ENCODE measurements around the gene NOSTRIN. TPM values are rescaled to one million over a fixed set of nuclear protein-coding genes. Genes with fewer than 3 reads are reported as not detected.
"Not testable (repeated sequence)": the region's sequence is repeated elsewhere in the genome, so short reads cannot be mapped to it uniquely, and the experiment has no call there.

NOSTRIN gene
- total and polyA plus RNA-seq, 8 donors, result 14.4 to 67.3 (median 25.9) TPM

DNA sequence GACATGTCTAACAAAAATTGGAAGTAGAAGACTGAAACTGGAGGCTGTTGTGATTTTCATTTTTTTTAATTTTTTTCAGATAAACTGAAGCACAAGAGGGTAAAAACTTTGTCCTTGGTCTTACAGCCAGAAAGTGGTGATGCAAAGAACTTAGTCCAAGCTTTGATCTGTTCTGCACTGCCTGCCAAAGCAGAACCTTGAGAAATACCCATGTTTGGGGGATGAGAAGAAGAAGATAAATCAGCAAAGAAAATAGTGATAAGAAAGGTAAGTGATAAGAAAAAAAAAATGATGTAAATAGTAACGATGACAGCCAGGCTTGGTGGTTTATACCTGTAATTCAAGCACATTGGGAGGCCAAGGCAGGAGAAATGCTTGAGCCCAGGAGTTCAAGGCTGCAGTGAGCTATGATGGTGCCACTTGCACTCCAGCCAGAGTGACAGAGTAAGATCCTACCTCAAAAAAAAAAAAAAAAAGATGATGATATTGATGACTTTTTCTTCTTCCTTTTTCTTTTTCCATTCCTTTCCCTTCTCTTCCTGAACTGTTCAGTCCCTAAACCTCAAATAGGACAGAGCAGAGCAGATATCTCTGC is 14.6 kb upstream of the NOSTRIN start:
- ATAC-seq (no peak), FAIRE-seq (no peak), DNase-seq (no peak)
- Histone ChIP-seq H3K27me3 (no peaks in the 10 kb centered on the region), H3K4me1 (no peaks in the 10 kb centered on the region), H3K27ac (no peak overlapping the region), H3K36me3 (no peaks in the 10 kb centered on the region), H3K4me3 (no peak overlapping the region), H3K9me3 (no peaks in the 10 kb centered on the region)
- TF ChIP-seq CTCF (IDR thresholded peaks at IDR 0.05), result no peak
- intact Hi-C loops (cut with DNase I), result no loop called here
- 34 to 39% methylated on average over 1 of the region's 1 CpG for WGBS, 2 donors

DNA sequence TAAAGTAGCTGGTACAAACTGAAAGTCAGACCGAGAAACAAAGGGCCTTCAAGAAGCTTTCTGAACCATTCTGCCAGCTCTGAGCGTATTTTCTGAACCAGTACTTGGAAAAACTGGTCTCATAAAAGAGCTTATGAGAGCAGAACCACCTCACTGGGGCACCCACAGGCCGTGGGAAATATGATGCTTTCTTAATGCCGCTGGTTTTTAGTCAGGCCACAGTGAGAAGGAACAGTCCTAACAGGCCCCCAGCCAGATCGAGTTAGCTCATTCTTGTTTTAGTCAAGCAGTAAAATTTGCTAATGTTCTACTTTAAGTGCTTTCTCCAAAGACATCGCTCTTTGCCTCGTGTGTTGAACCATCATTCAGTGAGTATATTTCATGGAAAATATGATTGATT is 12.7 kb upstream of the NOSTRIN start:
- FAIRE-seq, result no peak
- no peak for DNase-seq
- no peak for ATAC-seq
- 59 to 78% methylated on average over 7 of the region's 7 CpGs for WGBS, 2 donors
- intact Hi-C loops (cut with DNase I), result no loop called here
- Histone ChIP-seq H3K4me3 (no peak overlapping the region), H3K36me3 (no peaks in the 10 kb centered on the region), H3K4me1 (no peaks in the 10 kb centered on the region), H3K27me3 (no peaks in the 10 kb centered on the region), H3K9me3 (no peaks in the 10 kb centered on the region), H3K27ac (no peak overlapping the region)
- TF ChIP-seq CTCF (IDR thresholded peaks at IDR 0.05), result no peak

GRCh38 chr2:168790226-168790902 is 12.1 kb upstream of the NOSTRIN start:
- H3K27me3 ChIP-seq, result no peaks in the 10 kb centered on the region
- no peaks in the 10 kb centered on the region for H3K36me3 ChIP-seq
- no peak overlapping the region for H3K27ac ChIP-seq
- ATAC-seq (no peak), FAIRE-seq (no peak), DNase-seq (no peak)
- intact Hi-C loops (cut with DNase I), result no loop called here
- TF ChIP-seq CTCF (IDR thresholded peaks at IDR 0.05), result no peak
- no peaks in the 10 kb centered on the region for H3K4me1 ChIP-seq
- no peak overlapping the region for H3K4me3 ChIP-seq
- no peaks in the 10 kb centered on the region for H3K9me3 ChIP-seq
- 78 to 84% methylated on average over 5 of the region's 5 CpGs for WGBS, 2 donors

DNA sequence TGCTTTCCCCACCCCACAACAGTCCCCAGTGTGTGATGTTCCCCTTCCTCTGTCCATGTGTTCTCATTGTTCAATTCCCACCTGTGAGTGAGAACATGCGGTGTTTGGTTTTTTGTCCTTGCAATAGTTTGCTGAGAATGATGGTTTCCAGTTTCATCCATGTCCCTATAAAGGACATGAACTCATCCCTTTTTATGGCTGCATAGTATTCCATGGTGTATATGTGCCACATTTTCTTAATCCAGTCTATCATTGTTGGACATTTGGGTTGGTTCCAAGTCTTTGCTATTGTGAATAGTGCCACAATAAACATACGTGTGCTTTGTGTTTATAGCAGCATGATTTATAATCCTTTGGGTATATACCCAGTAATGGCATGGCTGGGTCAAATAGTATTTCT is 11.3 kb upstream of the NOSTRIN start:
- H3K27ac ChIP-seq; H3K4me1 ChIP-seq; DNase-seq; intact Hi-C loops (cut with DNase I); H3K36me3 ChIP-seq; H3K27me3 ChIP-seq; FAIRE-seq; H3K4me3 ChIP-seq; H3K9me3 ChIP-seq; ATAC-seq: not testable (repeated sequence)
- WGBS, 2 donors, result 84 to 93% methylated on average over 1 to 2 of the region's 2 CpGs

GRCh38 chr2:168793596-168793995 is 8.8 kb upstream of the NOSTRIN start:
- Histone ChIP-seq H3K9me3 (no peaks in the 10 kb centered on the region), H3K36me3 (no peaks in the 10 kb centered on the region), H3K27me3 (no peaks in the 10 kb centered on the region), H3K27ac (no peak overlapping the region), H3K4me3 (no peak overlapping the region), H3K4me1 (no peaks in the 10 kb centered on the region)
- WGBS, 2 donors, result 24 to 75% methylated on average over 2 of the region's 2 CpGs
- ATAC-seq (no peak), DNase-seq (no peak), FAIRE-seq (no peak)
- intact Hi-C loops (cut with DNase I), result no loop called here
- no peak for TF ChIP-seq CTCF (IDR thresholded peaks at IDR 0.05)

Measured in pancreas (tissue), 10 donors.